GM12878 (cell line): Measurements from ENCODE around the gene ZCCHC24. TPM values are rescaled to one million over a fixed set of nuclear protein-coding genes. Genes with fewer than 3 reads are reported as not detected.

ENCODE experiments used
- ATAC-seq: fragments of 200-7000 bp; cut with Tn5 transposase; 3 replicates; pipeline ENCODE4 v1.9.1; 2020; ENCODE audit warnings: mild to moderate bottlenecking, moderate library complexity
- BruUV-seq: library from RNA; stranded (reverse); fragments of 400-500 nt; replicated peaks from 2 replicates; lab custom pipeline; 2021; lab: Mats Ljungman, UMichigan
- CTCF ChIA-PET: fragments of 300-600 bp; sonication (Branson Sonifier 250); formaldehyde crosslinking; extraction: SDS; loops from one replicate; lab custom pipeline; 2021; ENCODE audit warnings: inconsistent platforms; lab: Yijun Ruan, JAX
- POLR2A ChIA-PET: fragments of 350-600 bp; formaldehyde crosslinking; extraction: SDS; loops from one replicate; lab custom pipeline; 2021; ENCODE audit warnings: inconsistent platforms; lab: Charles Lee
- RAD21 ChIA-PET: fragments of 300-600 bp; sonication (Branson Sonifier 250); formaldehyde crosslinking; loops from one replicate; lab custom pipeline; 2023; ENCODE audit warnings: antibody characterized with exemption; ENCODE audit not compliant: unreplicated experiment; lab: Charles Lee
- SMC1A ChIA-PET: fragments of 300-600 bp; sonication (Branson Sonifier 250); formaldehyde crosslinking; loops from one replicate; lab custom pipeline; 2023; ENCODE audit not compliant: unreplicated experiment, uncharacterized antibody; lab: Charles Lee
- DNase-seq: peaks from one replicate; pipeline ENCODE4 v3.0.0-alpha.2; 2011; ENCODE audit warnings: low read depth, low spot score
- FAIRE-seq: peaks from 3 replicates; lab custom pipeline; 2011; peaks lifted over from hg19 to GRCh38; lab: Jason Lieb, UNC
- H2AFZ ChIP-seq: 2 replicates; pipeline ENCODE4 v1.6.0; 2011; ENCODE audit warnings: low read depth, low read length, control low read depth; ENCODE audit not compliant: control insufficient read depth
- H3K27ac ChIP-seq: 2 replicates; pipeline ENCODE4 v1.5.1; 2011; ENCODE audit warnings: control low read depth; ENCODE audit not compliant: control insufficient read depth, insufficient read depth
- H3K27me3 ChIP-seq, 2 experiments: replicated peaks in 1 of 2; 2 replicates each; pipeline versions ENCODE4 v1.6.0 to v1.6.1; 2011; ENCODE audit warnings: low read length in 1 of 2; ENCODE audit not compliant: control insufficient read depth in 2 of 2, insufficient read depth in 2 of 2
- H3K36me3 ChIP-seq, 2 experiments: 2 replicates each; pipeline ENCODE4 v1.5.1; 2011; ENCODE audit warnings: low read length in 1 of 2; ENCODE audit not compliant: control insufficient read depth in 2 of 2, insufficient read depth in 2 of 2
- H3K4me1 ChIP-seq: 2 replicates; pipeline ENCODE4 v1.6.1; 2011; ENCODE audit warnings: mild to moderate bottlenecking, low read length, moderate library complexity, mixed read lengths; ENCODE audit not compliant: control insufficient read depth, insufficient read depth
- H3K4me2 ChIP-seq: 2 replicates; pipeline ENCODE4 v1.6.0; 2011; ENCODE audit warnings: control low read depth; ENCODE audit not compliant: control insufficient read depth, insufficient read depth
- H3K4me3 ChIP-seq: fragments of 200-600 bp; sonication (generic); 2 replicates; pipeline ENCODE4 v1.5.1; 2016
- H3K79me2 ChIP-seq: 2 replicates; pipeline ENCODE4 v1.6.0; 2011; ENCODE audit warnings: low read length; ENCODE audit not compliant: control insufficient read depth, insufficient read depth
- H3K9ac ChIP-seq: 2 replicates; pipeline ENCODE4 v1.8.0; 2011; ENCODE audit warnings: low read length, control low read depth, mixed read lengths; ENCODE audit not compliant: control insufficient read depth, insufficient read depth
- H3K9me3 ChIP-seq: replicated peaks from 3 replicates; pipeline ENCODE4 v1.5.1; 2011; ENCODE audit warnings: mild to moderate bottlenecking, low read length; ENCODE audit not compliant: control insufficient read depth, insufficient read depth
- H4K20me1 ChIP-seq: 2 replicates; pipeline ENCODE4 v1.6.0; 2011; ENCODE audit not compliant: control insufficient read depth, insufficient read depth
- BHLHE40 ChIP-seq, 2 experiments: fragments of 450-650 bp in 1 of 2; IDR thresholded peaks; 2 replicates each; pipeline ENCODE4 v1.6.1; 2011 to 2017; ENCODE audit warnings: low read depth in 2 of 2, borderline replicate concordance in 1 of 2, improper control_type of control experiment in 1 of 2, low read length in 1 of 2, mild to moderate bottlenecking in 1 of 2
- MTA3 ChIP-seq: IDR thresholded peaks from 2 replicates; pipeline ENCODE4 v1.6.1; 2012; ENCODE audit warnings: low read length, inconsistent platforms, borderline replicate concordance
- MXI1 ChIP-seq: fragments of 150-350 bp; IDR thresholded peaks from 2 replicates; pipeline ENCODE4 v1.6.1; 2011; ENCODE audit warnings: low read depth, mild to moderate bottlenecking, inconsistent platforms, low read length, improper control_type of control experiment
- NR2C2 ChIP-seq: IDR thresholded peaks from 2 replicates; pipeline ENCODE4 v1.6.1; 2011; ENCODE audit warnings: borderline replicate concordance, low read depth; ENCODE audit not compliant: control insufficient read depth, insufficient read length
- SRF ChIP-seq, 2 experiments: IDR thresholded peaks; 2 replicates each; pipeline ENCODE4 v1.6.1; 2011; ENCODE audit warnings: low read depth in 2 of 2, low read length in 2 of 2, mild to moderate bottlenecking in 1 of 2, moderate library complexity in 1 of 2
- WGBS: methylation state at CpG from one replicate; pipeline ENCODE4 v1.1.6; 2016; ENCODE audit warnings: low lambda C conversion rate; ENCODE audit not compliant: insufficient replicate concordance, insufficient coverage; ENCODE audit errors: missing lambda C conversion rate; 5-methylcytosine and 5-hydroxymethylcytosine counted together
- in situ Hi-C: fragments of 300-500 bp; cut with MboI; formaldehyde crosslinking; loops from 9 replicates; pipeline ENCODE4 v1.14.3; 2018; ENCODE audit warnings: mixed read lengths
- intact Hi-C: fragments of 100-400 bp; cut with micrococcal nuclease; formaldehyde crosslinking; loops from one replicate; pipeline ENCODE4 v1.14.2; 2022; ENCODE audit not compliant: unreplicated experiment
- polyA plus RNA-seq, 11 experiments: library from polyadenylated mRNA; depleted of rRNA in 4 of 11; unstranded in 6 of 11; stranded (reverse) in 5 of 11; fragments of >200 nt; fragmentation: Nextera tagmentation in 4 of 11; fragmentation: Illumina TruSeq in 1 of 11; extraction: Ambion mirVana in 4 of 11; extraction: Trizol in 1 of 11; gene quantifications; 1 replicate in 1 of 11; 2 replicates in 10 of 11; pipeline versions ENCODE4 v1.2.1 to v1.2.3, GENCODE V29; 2011 to 2016; ENCODE audit warnings: inconsistent platforms in 2 of 11, missing spikeins in 2 of 11, low read depth in 1 of 11
- total RNA-seq, 4 experiments: library from RNA; depleted of rRNA in 3 of 4; stranded (reverse); fragments of >200 nt in 3 of 4; fragmentation: Illumina TruSeq in 1 of 4; extraction: Trizol in 1 of 4; gene quantifications; 2 replicates each; pipeline versions ENCODE4 v1.2.1 to v1.2.3, GENCODE V29; 2013 to 2021
- TF ChIP-seq, protein P1 (sequence below): fragments of 450-650 bp; IDR thresholded peaks from 2 replicates; pipeline ENCODE4 v1.6.1; 2017; ENCODE audit warnings: mild to moderate bottlenecking, moderate library complexity

The ZCCHC24 gene
- total and polyA plus RNA-seq, 10 of the 15 experiments (the other 5 are each of a cell fraction or from before 2014, with no cell fraction given): 0.02 to 0.62 (median 0.04) TPM; not detected in 4

DNA sequence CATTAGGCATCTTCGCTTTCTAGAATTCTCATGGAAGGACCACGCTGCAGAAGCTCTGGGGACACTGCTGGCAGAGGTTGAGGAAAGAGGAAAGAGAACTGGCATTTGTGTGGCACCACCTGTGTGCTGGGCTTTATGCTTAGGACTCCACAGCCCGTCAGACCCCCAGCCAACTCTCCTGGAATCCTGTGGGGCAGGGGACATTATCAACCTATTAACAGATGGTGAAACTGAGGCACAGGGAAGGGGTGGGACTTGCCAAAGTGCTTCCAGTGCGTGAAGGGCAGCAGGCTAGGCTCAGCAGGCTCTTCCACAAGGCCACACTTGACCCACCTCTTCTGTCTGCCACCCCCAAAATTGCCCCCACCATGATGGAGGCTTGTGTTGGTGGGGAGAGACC is 46.8 kb downstream of the ZCCHC24 start:
- no peak overlapping the region for H3K9ac ChIP-seq
- intact Hi-C loops: no loop called here
- H3K4me2 ChIP-seq: no peak overlapping the region
- DNase-seq (no peak), ATAC-seq (no peak), FAIRE-seq (no peak)
- ChIA-PET CTCF (interaction anchor here (1.0 to 1.5 kb wide), 3 partner anchors 24 to 79 kb away, joined by 3 to 6 read pairs (median 3); no protein-coding TSS in a partner anchor), SMC1A (interaction anchor here (0.5 to 0.8 kb wide), 2 partner anchors 9 to 10 kb away, joined by 3 read pairs; no protein-coding TSS in a partner anchor), RAD21 (no interaction called here), POLR2A (no interaction called here)
- 17% methylated on average over 4 of the region's 4 CpGs for WGBS
- no peaks in the 10 kb centered on the region for H3K9me3 ChIP-seq
- no TSS peak for BruUV-seq
- no peak overlapping the region for H3K4me3 ChIP-seq
- no peaks in the 10 kb centered on the region for H4K20me1 ChIP-seq
- no peak for TF ChIP-seq NR2C2
- TF ChIP-seq, protein P1, sequence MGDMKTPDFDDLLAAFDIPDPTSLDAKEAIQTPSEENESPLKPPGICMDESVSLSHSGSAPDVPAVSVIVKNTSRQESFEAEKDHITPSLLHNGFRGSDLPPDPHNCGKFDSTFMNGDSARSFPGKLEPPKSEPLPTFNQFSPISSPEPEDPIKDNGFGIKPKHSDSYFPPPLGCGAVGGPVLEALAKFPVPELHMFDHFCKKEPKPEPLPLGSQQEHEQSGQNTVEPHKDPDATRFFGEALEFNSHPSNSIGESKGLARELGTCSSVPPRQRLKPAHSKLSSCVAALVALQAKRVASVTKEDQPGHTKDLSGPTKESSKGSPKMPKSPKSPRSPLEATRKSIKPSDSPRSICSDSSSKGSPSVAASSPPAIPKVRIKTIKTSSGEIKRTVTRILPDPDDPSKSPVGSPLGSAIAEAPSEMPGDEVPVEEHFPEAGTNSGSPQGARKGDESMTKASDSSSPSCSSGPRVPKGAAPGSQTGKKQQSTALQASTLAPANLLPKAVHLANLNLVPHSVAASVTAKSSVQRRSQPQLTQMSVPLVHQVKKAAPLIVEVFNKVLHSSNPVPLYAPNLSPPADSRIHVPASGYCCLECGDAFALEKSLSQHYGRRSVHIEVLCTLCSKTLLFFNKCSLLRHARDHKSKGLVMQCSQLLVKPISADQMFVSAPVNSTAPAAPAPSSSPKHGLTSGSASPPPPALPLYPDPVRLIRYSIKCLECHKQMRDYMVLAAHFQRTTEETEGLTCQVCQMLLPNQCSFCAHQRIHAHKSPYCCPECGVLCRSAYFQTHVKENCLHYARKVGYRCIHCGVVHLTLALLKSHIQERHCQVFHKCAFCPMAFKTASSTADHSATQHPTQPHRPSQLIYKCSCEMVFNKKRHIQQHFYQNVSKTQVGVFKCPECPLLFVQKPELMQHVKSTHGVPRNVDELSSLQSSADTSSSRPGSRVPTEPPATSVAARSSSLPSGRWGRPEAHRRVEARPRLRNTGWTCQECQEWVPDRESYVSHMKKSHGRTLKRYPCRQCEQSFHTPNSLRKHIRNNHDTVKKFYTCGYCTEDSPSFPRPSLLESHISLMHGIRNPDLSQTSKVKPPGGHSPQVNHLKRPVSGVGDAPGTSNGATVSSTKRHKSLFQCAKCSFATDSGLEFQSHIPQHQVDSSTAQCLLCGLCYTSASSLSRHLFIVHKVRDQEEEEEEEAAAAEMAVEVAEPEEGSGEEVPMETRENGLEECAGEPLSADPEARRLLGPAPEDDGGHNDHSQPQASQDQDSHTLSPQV: no peak
- no peak for TF ChIP-seq BHLHE40 (IDR thresholded peaks at IDR 0.05; ENCODE audit: borderline replicate concordance in 1 of 2, low read depth in 2 of 2, low read length in 1 of 2)
- no peak for TF ChIP-seq SRF (IDR thresholded peaks at IDR 0.05; ENCODE audit: low read depth in 2 of 2, low read length in 2 of 2)
- no peak for TF ChIP-seq MXI1
- no peak for TF ChIP-seq MTA3
- H3K27ac ChIP-seq: no peak overlapping the region
- in situ Hi-C loops: no loop called here
- no peaks in the 10 kb centered on the region for H3K79me2 ChIP-seq
- H2AFZ ChIP-seq: no peak overlapping the region
- no peaks in the 10 kb centered on the region for H3K4me1 ChIP-seq
- H3K36me3 ChIP-seq: no peaks in the 10 kb centered on the region
- H3K27me3 ChIP-seq: no peaks in the 10 kb centered on the region; a peak in 2 of 4 replicates
